Gastrocnemius medialis (tissue), 4 donors: Measurements from ENCODE around the gene STON1.

Experiments used
- CTCF ChIP-seq, 5 experiments: fragments of 450-650 bp in 3 of 5; fragments of 200-600 bp in 2 of 5; sonication (generic) in 2 of 5; IDR thresholded peaks in 4 of 5; conservative IDR thresholded peaks in 1 of 5; 1 replicate in 4 of 5; 2 replicates in 1 of 5; pipeline ENCODE4 v1.5.1; 2016 to 2019; ENCODE audit warnings: antibody characterized with exemption in 5 of 5, mild to moderate bottlenecking in 3 of 5, moderate library complexity in 3 of 5
- POLR2A ChIP-seq, 2 donors: fragments of 450-650 bp; IDR thresholded peaks; one replicate each; pipeline ENCODE4 v1.6.1; 2017; ENCODE audit warnings: antibody characterized with exemption in 2 of 2, mild to moderate bottlenecking in 2 of 2, moderate library complexity in 2 of 2

- TF ChIP-seq CTCF (IDR thresholded peaks at IDR 0.05 in 4 of 5, conservative IDR thresholded peaks at IDR 0.05 in 1 of 5) (no peak), POLR2A (IDR thresholded peaks at IDR 0.05) (no peak)
Measured at GRCh38 chr2:48600917-48601316, 71.0 kb downstream of the STON1 start.
